ENCODE measurements around the gene OR2L13.

- TF ChIP-seq CTCF (IDR thresholded peaks at IDR 0.05) (no peak), POLR2A (IDR thresholded peaks at IDR 0.05) (no peak)
Measured at GRCh38 chr1:248047008-248047407, 48.0 kb upstream of the OR2L13 start.

Measured in thyroid gland (tissue), 4 donors.